Caco-2 (cell line): ENCODE data around the gene TMOD1. TPM values are rescaled to one million over a fixed set of nuclear protein-coding genes. Genes with fewer than 3 reads are reported as not detected.

Experiments used
- BruUV-seq: library from RNA; stranded (reverse); fragments of 400-500 nt; replicated peaks from 2 replicates; lab custom pipeline; 2021; lab: Mats Ljungman, UMichigan
- CTCF ChIA-PET: fragments of 300-600 bp; sonication (Branson Sonifier 250); formaldehyde crosslinking; loops from one replicate; lab custom pipeline; 2022; ENCODE audit warnings: antibody characterized with exemption; lab: Charles Lee
- POLR2A ChIA-PET: fragments of 300-600 bp; sonication (Branson Sonifier 250); formaldehyde crosslinking; loops from one replicate; lab custom pipeline; 2022; ENCODE audit warnings: antibody characterized with exemption; lab: Charles Lee
- DNase-seq, 2 experiments: peaks; one replicate each; pipeline versions ENCODE4 v3.0.0 to v3.0.0-alpha.2; 2020 to 2022
- H3K27me3 ChIP-seq: replicated peaks from 2 replicates; pipeline ENCODE4 v1.6.0; 2011; ENCODE audit warnings: low read length; ENCODE audit not compliant: control insufficient read depth, insufficient read depth
- H3K36me3 ChIP-seq: 2 replicates; pipeline ENCODE4 v1.5.1; 2011; ENCODE audit warnings: low read length; ENCODE audit not compliant: control insufficient read depth, insufficient read depth
- H3K4me1 ChIP-seq: fragments of 250-450 bp; sonication (Bioruptor Pico); 2 replicates; pipeline ENCODE4 v1.5.1; 2020; ENCODE audit warnings: mild to moderate bottlenecking
- H3K4me3 ChIP-seq: 2 replicates; pipeline ENCODE4 v1.5.1; 2011; ENCODE audit warnings: low read depth, mild to moderate bottlenecking, control low read depth, low read length
- H3K9me3 ChIP-seq: fragments of 250-450 bp; sonication (Bioruptor Pico); 2 replicates; pipeline ENCODE4 v1.5.1; 2020; ENCODE audit warnings: mild to moderate bottlenecking, moderate library complexity
- H3K27ac Mint-ChIP-seq: one replicate; pipeline ENCODE4 v1.8.0; 2022; ENCODE audit warnings: mixed read lengths; ENCODE audit not compliant: unreplicated experiment
- H3K27me3 Mint-ChIP-seq: one replicate; pipeline ENCODE4 v1.8.0; 2022; ENCODE audit warnings: mixed read lengths; ENCODE audit not compliant: insufficient read depth, unreplicated experiment
- H3K36me3 Mint-ChIP-seq: one replicate; pipeline ENCODE4 v1.8.0; 2022; ENCODE audit warnings: mild to moderate bottlenecking, mixed read lengths; ENCODE audit not compliant: insufficient read depth, unreplicated experiment
- H3K4me1 Mint-ChIP-seq: one replicate; pipeline ENCODE4 v1.8.0; 2022; ENCODE audit warnings: low read depth, mixed read lengths; ENCODE audit not compliant: unreplicated experiment
- H3K4me3 Mint-ChIP-seq: one replicate; pipeline ENCODE4 v1.8.0; 2022; ENCODE audit warnings: mild to moderate bottlenecking, moderate library complexity, mixed read lengths; ENCODE audit not compliant: unreplicated experiment
- H3K9me3 Mint-ChIP-seq: one replicate; pipeline ENCODE4 v1.8.0; 2022; ENCODE audit warnings: mixed read lengths; ENCODE audit not compliant: unreplicated experiment
- intact Hi-C: fragments of 100-400 bp; cut with micrococcal nuclease; formaldehyde crosslinking; loops from one replicate; pipeline ENCODE4 v1.10.0; 2022; ENCODE audit not compliant: unreplicated experiment
- total RNA-seq: library from RNA; stranded (reverse); gene quantifications from 2 replicates; pipeline ENCODE4 v1.2.3, GENCODE V29; 2022
- TF ChIP-seq, protein P1 (sequence below), 2 experiments: fragments of 200-600 bp in 1 of 2; IDR thresholded peaks; 1 replicate in 1 of 2; 2 replicates in 1 of 2; pipeline versions ENCODE4 v1.5.1 to v1.8.0; 2011 to 2022; ENCODE audit warnings: antibody characterized with exemption in 1 of 2, control low read depth in 1 of 2, inconsistent platforms in 1 of 2, low read depth in 1 of 2, low read length in 1 of 2, mild to moderate bottlenecking in 1 of 2, moderate library complexity in 1 of 2; ENCODE audit not compliant: insufficient read depth in 1 of 2, severe bottlenecking in 1 of 2, unreplicated experiment in 1 of 2

TMOD1 gene
- total RNA-seq, 1 experiment from 2014 or later: 1.1 TPM

DNA sequence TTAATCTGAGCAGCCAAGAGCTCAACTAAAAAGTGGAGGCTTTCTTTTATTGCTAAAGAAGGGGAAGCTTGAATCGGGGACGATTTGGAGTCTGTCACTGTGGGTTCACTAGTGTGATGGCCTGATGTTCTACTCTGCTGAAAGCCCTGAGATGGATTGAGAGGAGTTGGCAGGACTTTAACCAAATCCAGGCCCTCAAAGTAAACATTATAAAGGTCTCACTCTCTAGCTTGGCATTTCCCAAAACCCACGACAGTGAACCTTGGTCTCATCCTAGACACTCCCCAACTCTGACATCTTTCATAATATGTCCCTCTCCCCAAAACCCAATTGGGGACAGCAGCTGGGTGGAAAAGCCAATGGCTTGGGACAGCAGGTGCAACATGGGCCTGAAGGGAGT lies 32.7 kb downstream of the TMOD1 start:
- ChIA-PET POLR2A (no interaction called here), CTCF (no interaction called here)
- no peak overlapping the region for H3K27ac Mint-ChIP-seq
- H3K27me3 Mint-ChIP-seq: peaks cover 3% of the 10 kb centered on the region
- TF ChIP-seq, protein P1, sequence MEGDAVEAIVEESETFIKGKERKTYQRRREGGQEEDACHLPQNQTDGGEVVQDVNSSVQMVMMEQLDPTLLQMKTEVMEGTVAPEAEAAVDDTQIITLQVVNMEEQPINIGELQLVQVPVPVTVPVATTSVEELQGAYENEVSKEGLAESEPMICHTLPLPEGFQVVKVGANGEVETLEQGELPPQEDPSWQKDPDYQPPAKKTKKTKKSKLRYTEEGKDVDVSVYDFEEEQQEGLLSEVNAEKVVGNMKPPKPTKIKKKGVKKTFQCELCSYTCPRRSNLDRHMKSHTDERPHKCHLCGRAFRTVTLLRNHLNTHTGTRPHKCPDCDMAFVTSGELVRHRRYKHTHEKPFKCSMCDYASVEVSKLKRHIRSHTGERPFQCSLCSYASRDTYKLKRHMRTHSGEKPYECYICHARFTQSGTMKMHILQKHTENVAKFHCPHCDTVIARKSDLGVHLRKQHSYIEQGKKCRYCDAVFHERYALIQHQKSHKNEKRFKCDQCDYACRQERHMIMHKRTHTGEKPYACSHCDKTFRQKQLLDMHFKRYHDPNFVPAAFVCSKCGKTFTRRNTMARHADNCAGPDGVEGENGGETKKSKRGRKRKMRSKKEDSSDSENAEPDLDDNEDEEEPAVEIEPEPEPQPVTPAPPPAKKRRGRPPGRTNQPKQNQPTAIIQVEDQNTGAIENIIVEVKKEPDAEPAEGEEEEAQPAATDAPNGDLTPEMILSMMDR (IDR thresholded peaks at IDR 0.05; ENCODE audit: insufficient read depth in 1 of 2, low read depth in 1 of 2, low read length in 1 of 2, severe bottlenecking in 1 of 2, unreplicated experiment in 1 of 2): no peak
- no peaks in the 10 kb centered on the region for H3K4me1 Mint-ChIP-seq
- no peaks in the 10 kb centered on the region for H3K36me3 ChIP-seq
- no peaks in the 10 kb centered on the region for H3K9me3 Mint-ChIP-seq
- intact Hi-C loops: no loop called here
- BruUV-seq: no TSS peak
- H3K27me3 ChIP-seq: no peaks in the 10 kb centered on the region
- H3K4me3 ChIP-seq: no peak overlapping the region
- H3K4me3 Mint-ChIP-seq: no peak overlapping the region
- H3K36me3 Mint-ChIP-seq: no peaks in the 10 kb centered on the region
- no peaks in the 10 kb centered on the region for H3K9me3 ChIP-seq
- no peak for DNase-seq
- 0 out of 2 replicates have a peak, but pooled peaks cover under 1% of the 10 kb centered on the region for H3K4me1 ChIP-seq

DNA sequence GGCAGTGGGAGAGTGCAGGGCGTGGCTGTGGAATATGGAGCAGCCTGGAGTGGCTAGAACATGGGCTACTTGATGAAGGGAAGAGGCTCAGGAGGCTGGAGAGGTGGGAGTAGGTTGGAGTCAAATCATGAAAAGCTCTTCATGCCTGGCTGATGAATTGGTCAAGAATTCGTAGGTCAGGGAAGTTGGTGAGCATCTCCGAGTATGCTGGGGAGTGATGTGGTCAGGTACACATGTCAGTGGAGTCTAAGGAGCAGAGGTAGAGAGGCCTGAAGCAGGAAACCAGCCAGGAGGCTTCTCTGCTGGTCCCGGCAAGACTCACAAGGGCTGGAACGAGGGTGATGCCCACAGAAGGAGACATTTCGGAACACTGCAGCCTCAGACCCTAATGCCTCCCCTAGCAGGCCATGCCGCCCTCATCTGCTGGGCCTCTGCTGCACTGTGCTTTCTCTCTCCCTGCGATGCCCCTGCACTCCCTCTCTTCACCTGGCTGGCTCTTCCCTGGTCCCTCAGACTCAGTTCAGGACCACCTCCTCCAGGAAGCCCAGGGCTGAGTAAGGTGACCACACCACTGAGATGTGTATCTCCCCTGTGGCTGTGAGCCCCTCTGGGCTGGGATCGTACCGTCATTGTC lies 33.6 kb downstream of the TMOD1 start:
- Mint-ChIP-seq H3K4me3 (no peak overlapping the region), H3K9me3 (no peaks in the 10 kb centered on the region), H3K27me3 (peaks cover 3% of the 10 kb centered on the region), H3K4me1 (no peaks in the 10 kb centered on the region), H3K27ac (no peak overlapping the region), H3K36me3 (no peaks in the 10 kb centered on the region)
- ChIA-PET POLR2A (no interaction called here), CTCF (interaction anchor here (0.6 kb wide), 1 partner anchor 98 kb away, joined by 6 read pairs; the partner anchor contains the start of gene TSTD2)
- no peaks in the 10 kb centered on the region for H3K4me1 ChIP-seq
- H3K36me3 ChIP-seq: no peaks in the 10 kb centered on the region
- no peaks in the 10 kb centered on the region for H3K27me3 ChIP-seq
- DNase-seq: no peak
- no peak overlapping the region for H3K4me3 ChIP-seq
- no TSS peak for BruUV-seq
- H3K9me3 ChIP-seq: no peaks in the 10 kb centered on the region
- TF ChIP-seq, protein P1 (IDR thresholded peaks at IDR 0.05; ENCODE audit: insufficient read depth in 1 of 2, low read depth in 1 of 2, low read length in 1 of 2, severe bottlenecking in 1 of 2, unreplicated experiment in 1 of 2): no peak
- intact Hi-C loops: no loop called here

- Histone ChIP-seq H3K4me3 (no peak overlapping the region), H3K9me3 (no peaks in the 10 kb centered on the region), H3K36me3 (no peaks in the 10 kb centered on the region), H3K4me1 (no peaks in the 10 kb centered on the region), H3K27me3 (no peaks in the 10 kb centered on the region)
- DNase-seq: no peak
- ChIA-PET POLR2A (no interaction called here), CTCF (interaction anchor here (0.6 kb wide), 1 partner anchor 97 kb away, joined by 6 read pairs; the partner anchor contains the start of gene TSTD2)
- H3K27me3 Mint-ChIP-seq: peaks cover 3% of the 10 kb centered on the region
- no peak overlapping the region for H3K27ac Mint-ChIP-seq
- no peaks in the 10 kb centered on the region for H3K4me1 Mint-ChIP-seq
- intact Hi-C loops: no loop called here
- H3K36me3 Mint-ChIP-seq: no peaks in the 10 kb centered on the region
- TF ChIP-seq, protein P1 (IDR thresholded peaks at IDR 0.05; ENCODE audit: insufficient read depth in 1 of 2, low read depth in 1 of 2, low read length in 1 of 2, severe bottlenecking in 1 of 2, unreplicated experiment in 1 of 2): no peak
- BruUV-seq: no TSS peak
- no peak overlapping the region for H3K4me3 Mint-ChIP-seq
- H3K9me3 Mint-ChIP-seq: no peaks in the 10 kb centered on the region
Observed at GRCh38 chr9:97535771-97536170, 34.3 kb downstream of the TMOD1 start.
